GM18861 (cell line): ENCODE results near the gene PTTG1IP.
"Not testable (repeated sequence)": the region's sequence is repeated elsewhere in the genome, so short reads cannot be mapped to it uniquely, and the experiment has no call there.

Experiments used
- ATAC-seq: cut with Tn5 transposase; IDR thresholded peaks from one replicate; pipeline ENCODE4 v1.9.1; 2021; ENCODE audit not compliant: unreplicated experiment

The PTTG1IP gene

DNA sequence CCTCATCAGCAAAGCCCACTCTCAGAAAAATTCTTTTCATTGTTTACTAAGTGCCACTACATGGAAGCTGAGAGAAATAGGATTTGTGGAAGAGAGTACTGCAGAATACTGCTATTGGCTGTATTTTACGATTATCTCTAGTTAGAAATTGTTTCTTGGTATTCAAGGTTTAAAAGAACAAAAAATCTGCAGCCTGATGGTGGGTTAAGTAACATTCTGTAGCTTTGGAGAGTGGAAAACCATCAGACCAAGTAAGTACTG lies 27.3 kb downstream of the PTTG1IP start:
- no peak for ATAC-seq

GRCh38 chr21:44845418-44846223 lies 27.9 kb downstream of the PTTG1IP start:
- peak; percentile 58 for ATAC-seq

- no peak for ATAC-seq
Measured at GRCh38 chr21:44844256-44844655, 29.2 kb downstream of the PTTG1IP start.

- ATAC-seq = no peak
Measured at GRCh38 chr21:44842721-44843445, 30.6 kb downstream of the PTTG1IP start.

DNA sequence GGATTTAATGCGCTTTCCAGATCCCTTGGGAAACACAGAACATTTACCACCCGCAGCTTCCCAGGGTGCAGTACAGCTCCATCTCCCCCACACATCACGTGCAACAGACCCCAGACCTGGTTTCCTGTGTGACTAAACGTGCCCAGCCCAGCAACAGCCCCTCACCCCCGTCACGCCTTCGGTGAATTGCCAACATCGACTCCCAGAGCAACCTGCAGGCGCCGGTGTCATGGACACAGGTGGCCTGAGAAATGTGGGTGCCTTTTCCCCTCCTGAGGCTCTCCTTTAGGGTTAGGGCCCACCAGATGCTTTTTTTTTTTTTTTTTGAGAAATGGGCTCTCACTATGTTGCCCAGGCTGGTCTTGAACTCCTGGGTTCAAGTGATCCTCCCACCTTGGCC lies 31.4 kb downstream of the PTTG1IP start:
- no peak for ATAC-seq

DNA sequence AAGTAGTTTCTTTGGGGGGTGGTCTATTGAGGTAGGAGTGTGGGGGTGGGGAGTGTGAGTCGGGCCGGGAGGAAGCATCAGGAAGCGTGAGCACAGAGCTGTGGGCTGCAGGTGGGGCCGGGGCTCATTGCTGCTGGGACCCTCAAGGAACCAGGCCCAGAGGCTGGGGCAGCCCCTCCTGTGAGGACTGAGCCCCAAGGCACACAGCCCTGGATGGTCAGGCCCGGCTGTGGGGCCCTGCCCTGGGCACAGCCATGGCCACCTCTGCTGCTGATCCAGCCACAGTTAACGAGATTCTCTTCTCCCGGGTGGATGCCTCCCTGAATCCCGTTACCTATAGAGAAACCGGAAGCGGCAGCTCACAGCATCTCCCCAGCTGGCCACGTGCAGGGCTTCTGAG lies 32.7 kb downstream of the PTTG1IP start:
- no peak for ATAC-seq

DNA sequence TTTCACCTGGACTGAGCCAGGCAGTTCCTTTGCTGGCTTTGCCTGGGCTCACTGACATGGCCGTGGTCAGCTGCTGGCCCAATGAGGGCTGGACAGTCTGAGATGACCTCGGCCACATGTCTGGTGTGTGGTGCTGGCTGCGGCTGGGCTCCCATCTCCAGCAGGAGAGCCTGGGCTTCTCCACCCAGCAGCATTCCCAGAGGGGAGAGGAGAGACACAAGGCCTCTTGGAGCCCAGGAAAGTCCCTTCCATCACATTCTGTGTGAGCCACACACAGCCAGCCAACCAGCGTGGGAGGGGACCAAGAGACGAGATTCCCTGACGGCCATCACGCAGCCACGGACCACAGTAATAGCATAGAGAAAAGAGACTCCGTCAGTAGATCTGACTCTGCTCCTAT lies 34.5 kb downstream of the PTTG1IP start:
- ATAC-seq = no peak

GRCh38 chr21:44838039-44838895 lies 35.2 kb downstream of the PTTG1IP start:
- ATAC-seq = no peak

DNA sequence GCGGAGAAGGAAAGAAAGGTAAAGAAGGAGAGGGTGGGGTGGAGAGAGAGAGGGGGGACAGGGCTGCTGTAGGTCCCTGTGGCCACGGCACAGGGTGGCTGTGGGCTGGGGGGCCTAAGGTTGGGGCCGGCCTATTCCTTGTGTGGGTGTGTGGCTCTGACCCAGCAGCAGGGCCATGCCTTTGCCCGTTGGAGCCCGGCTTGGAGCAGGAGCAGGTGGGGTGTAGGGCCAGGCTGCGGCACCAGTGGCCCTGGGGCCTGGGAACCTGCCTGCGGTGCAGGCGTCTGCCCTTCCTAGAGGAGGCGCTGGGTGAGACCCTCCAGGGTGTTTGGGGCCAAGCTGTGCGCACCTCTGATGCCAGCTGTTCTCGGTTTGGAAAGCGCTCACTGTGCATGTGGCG lies 36.0 kb downstream of the PTTG1IP start:
- no peak for ATAC-seq

DNA sequence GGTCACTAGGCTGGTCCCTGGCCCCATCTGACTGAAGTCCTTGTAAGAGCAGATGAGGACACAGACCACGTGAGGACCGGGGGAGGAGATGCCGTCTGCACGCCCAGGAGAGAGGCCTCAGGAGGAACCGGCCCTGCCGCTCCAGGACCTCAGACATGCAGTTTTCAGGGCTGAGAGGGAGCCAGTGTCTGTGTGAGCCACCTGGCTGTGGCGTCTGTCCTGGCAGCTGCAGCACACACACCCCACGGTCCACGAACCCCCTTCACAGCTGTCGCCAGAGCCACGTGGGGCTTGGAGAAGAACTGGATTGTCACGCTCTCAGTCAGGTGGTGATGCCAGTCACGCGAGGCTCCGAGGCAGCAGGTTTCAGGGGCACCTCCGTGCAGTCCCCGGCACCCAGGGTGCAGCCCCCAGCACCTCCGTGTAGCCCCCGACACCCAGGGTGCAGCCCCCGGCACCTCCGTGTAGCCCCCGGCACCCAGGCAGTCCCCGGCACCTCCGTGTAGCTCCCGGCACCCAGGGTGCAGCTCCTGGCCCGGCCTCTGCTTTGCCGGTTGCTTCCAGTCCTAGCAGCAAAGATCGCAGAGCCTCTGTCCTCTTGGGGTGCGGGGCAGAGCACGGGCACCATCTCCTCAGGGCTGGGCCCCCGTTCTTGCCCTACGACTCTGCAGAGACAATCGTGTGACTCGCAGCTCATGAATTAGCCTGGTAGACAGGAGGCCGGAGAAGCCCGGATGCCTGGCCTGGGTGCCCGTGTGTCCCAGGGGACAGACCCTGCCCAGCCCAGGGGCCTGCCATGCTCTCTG lies 36.6 kb downstream of the PTTG1IP start:
- ATAC-seq = no peak

DNA sequence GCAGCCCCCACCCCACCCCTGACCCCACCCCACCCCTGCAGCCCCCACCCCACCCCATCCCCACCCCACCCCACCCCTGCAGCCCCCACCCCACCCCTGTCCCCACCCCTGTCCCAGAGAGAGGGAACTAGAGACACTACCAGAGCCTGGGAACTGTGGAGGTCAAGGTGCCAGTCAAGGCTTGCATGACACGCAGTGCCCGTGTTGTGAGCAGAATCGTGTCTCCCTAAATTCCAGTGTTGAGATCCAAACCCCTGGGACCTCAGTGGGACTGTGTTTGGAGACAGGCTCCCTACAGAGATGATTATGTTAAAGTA lies 37.2 kb downstream of the PTTG1IP start:
- ATAC-seq = no peak

DNA sequence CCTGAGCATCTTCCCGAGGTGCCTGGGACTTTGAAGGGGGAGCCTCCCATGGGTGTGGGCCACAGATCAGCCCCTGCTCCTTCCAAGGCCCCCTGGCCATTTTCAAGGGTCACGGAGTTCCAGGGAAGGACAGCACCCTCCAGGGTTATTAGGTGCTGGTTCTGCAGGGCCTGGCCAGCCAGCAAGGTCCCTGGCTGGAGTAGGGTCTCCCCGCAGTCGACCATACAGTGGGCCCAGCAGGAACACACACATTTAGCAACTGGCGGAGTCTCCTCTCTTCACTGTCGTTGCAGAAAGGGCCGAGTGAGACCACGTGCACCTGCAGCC lies 37.9 kb downstream of the PTTG1IP start:
- ATAC-seq = no peak

GRCh38 chr21:44834951-44835646 lies 38.4 kb downstream of the PTTG1IP start:
- ATAC-seq = no peak

DNA sequence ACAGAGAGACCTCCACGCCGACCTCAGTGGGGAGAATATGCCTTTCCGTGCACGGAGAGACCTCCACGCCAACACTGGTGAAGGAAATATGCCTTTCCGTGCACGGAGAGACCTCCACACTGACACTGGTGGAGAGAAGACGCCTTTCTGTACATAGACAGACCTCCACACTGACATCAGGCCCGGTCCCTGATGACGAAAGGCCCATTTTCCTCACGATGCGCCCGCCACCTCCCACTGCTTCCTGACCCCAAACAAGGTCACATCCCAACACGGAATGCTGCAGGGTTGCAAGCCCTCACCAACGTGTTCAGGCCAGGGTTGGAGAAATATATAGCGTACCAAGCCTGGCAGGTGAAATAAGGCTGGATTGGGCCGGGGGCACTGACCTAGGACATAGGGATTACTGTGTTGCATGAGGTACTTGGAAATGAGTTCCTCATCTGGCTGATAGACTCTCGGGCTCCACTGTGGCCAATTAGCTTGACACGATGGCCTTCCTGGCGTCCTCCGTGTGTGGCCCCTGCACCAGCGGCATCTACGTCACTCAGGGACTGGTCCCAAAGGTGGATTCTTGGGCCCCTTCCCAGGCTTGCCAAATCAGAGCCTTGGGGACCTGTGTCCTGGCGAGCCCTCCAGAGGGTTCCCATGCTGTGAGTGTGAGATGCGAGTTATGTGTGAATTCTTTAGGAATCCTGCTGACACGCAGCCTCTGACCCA lies 39.1 kb downstream of the PTTG1IP start:
- ATAC-seq = no peak

DNA sequence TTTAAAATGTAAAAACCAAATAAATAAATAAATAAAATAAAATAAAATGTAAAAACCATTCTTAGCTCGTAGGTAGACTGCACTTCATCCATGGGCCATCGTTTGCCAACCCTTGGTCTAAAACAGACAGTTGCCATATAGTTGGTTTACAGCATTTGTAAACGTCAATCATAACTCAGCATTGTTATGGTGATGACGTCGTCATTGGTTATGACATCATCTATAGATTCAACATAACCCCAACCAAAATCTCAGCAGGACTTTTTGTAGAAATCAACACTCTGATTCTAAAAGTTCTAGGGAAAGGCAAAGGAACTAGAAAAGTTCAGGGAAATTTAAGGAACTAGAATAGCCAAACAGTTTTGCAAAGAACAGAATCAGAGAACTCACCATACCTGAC lies 39.8 kb downstream of the PTTG1IP start:
- no peak for ATAC-seq

- ATAC-seq = not testable (repeated sequence)
Measured at GRCh38 chr21:44832516-44833255, 40.8 kb downstream of the PTTG1IP start.

DNA sequence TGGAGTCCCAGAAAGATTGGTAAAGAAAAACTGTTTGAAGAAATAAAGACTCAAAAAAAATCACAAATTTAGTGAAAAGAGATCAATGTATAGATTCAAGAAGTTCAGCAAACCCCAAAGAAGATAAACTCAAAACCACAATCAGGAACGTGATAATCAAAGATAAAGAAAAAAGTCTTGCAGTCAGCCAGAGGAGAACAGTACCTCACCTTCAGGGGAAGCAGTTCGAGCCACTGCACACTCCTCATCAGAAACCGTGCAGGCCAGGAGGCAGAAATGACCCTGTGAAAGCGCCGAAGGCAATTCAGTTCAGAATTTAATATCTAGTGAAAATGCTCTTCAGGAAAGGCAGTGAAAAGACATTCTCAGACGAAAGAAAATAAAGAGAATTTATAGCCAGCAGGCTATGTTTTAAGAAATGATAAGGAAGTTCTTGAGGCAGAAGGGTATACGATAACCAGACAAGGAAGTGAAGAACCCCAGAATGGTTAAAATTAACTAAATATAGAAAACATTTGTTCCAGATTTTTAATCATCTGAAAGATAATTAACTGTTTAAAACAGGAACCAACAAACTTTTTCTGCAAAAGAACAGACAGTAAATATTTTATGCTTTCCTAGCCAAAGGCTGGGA lies 42.1 kb downstream of the PTTG1IP start:
- no peak for ATAC-seq

DNA sequence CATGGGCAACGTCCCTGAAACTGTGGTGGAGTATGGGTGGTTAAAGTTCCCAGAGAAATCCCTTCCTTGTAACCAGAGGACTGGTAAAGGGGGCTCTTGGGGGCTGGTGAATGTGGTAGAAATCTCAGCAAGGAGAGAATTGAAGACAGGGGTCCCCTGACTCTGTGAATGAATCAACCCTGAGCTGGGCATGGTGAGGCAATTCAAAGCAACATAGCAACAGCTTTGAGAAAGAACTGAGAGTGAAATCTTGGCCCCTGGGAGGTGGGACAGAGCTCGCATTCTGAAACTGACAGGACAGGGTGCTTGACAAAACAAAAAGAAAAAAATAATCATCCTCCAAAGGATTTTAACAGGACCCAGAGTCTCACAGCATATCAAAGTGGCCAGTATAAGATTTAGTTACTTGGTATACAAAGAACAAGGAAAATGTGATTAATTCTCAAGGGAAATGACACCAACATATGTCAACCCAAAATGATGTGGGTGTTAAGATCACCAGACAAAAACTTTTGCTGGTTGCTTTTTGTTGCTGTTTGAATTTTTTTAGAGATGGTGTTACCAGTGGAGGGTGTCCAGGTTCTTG lies 43.9 kb downstream of the PTTG1IP start:
- ATAC-seq = no peak
